ENCODE results near the gene LCLAT1. TPM values are rescaled to one million over a fixed set of nuclear protein-coding genes. Genes with fewer than 3 reads are reported as not detected.

The LCLAT1 gene
- total RNA-seq, 1 experiment from 2014 or later, result 36.0 TPM

DNA sequence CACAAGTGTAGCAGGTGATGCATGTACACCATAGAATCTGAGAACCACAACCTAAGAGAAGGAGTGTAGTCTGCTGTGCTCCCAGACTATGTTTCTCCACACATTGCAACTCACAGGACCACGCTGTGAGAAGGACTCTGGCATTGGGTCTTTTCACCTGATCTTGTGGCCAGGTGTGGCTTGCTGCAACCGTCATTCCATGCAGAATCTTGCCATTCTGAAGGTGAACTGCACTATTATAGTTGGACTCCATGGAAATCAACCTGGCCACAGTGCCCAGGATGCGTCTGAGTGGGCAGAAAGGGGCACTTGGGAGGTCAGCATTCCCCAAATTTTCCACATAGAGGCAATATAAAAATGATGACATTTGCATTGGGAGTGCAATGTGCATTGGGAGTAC is 237.9 kb downstream of the LCLAT1 start:
- no peaks in the 10 kb centered on the region for H3K4me1 ChIP-seq (ENCODE audit: control insufficient read depth, insufficient read depth, low read length)
- no peaks in the 10 kb centered on the region for H3K9me3 ChIP-seq (ENCODE audit: control insufficient read depth, insufficient read depth, low read depth, low read length)
- BruUV-seq (replicated peaks), result no TSS peak
- no peaks in the 10 kb centered on the region for H3K27me3 ChIP-seq (ENCODE audit: control insufficient read depth, insufficient read depth, low read length)
- no peak for TF ChIP-seq TCF7L2 (IDR thresholded peaks at IDR 0.05; ENCODE audit: low read depth, low read length)
- TF ChIP-seq POLR2AphosphoS5 (IDR thresholded peaks at IDR 0.05; ENCODE audit: low read depth, low read length), result no peak
- no peak for TF ChIP-seq REST (IDR thresholded peaks at IDR 0.05; ENCODE audit: insufficient read depth in 1 of 2, low read depth in 2 of 2, low read length in 1 of 2)
- TF ChIP-seq SIN3A (IDR thresholded peaks at IDR 0.05; ENCODE audit: borderline replicate concordance, insufficient read depth, low read depth, low read length), result no peak
- TF ChIP-seq CTCF (IDR thresholded peaks at IDR 0.05), result no peak
- no peaks in the 10 kb centered on the region for H3K36me3 ChIP-seq (ENCODE audit: control insufficient read depth, insufficient read depth, low read length)
- ATAC-seq, result no peak
- CTCF ChIA-PET, result no interaction called here
- intact Hi-C loops (cut with micrococcal nuclease; ENCODE audit: unreplicated experiment) (no loop called here), in situ Hi-C loops (cut with HindIII; ENCODE audit: low pct_unique_long_range_greater_than_20kb, low sequenced_read_pairs) (no loop called here)
- POLR2A ChIA-PET, result no interaction called here
- H3K27ac ChIP-seq (ENCODE audit: low read length), result no peak overlapping the region
- no peak for DNase-seq (ENCODE audit: low read depth, low spot score)
- H3K4me3 ChIP-seq (ENCODE audit: low read depth in 2 of 2, low read length in 2 of 2), result no peak overlapping the region

DNA sequence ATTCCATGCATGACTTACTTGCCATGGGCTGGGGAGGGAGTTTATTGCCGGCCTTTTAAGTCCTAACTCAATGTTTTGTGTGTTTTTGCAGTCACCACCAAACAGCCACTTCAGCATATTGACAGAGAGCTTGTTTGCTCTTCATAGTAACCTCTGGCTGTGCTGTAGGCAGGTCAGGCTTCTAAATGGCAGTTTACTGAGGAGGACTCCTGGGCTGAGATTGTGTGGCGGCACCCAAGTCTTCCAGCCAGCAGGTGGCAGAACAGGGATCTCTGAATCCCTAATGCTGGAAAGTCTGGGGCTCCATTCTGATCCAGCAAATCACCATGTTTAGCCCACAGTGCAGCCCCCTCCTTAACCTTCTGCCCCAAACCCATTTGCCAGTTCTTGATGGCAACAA is 239.0 kb downstream of the LCLAT1 start:
- no peak overlapping the region for H3K4me3 ChIP-seq (ENCODE audit: low read depth in 2 of 2, low read length in 2 of 2)
- intact Hi-C loops (cut with micrococcal nuclease; ENCODE audit: unreplicated experiment), result no loop called here
- in situ Hi-C loops (cut with HindIII; ENCODE audit: low pct_unique_long_range_greater_than_20kb, low sequenced_read_pairs), result no loop called here
- ChIA-PET CTCF (no interaction called here), POLR2A (no interaction called here)
- TF ChIP-seq REST (IDR thresholded peaks at IDR 0.05; ENCODE audit: insufficient read depth in 1 of 2, low read depth in 2 of 2, low read length in 1 of 2) (no peak), CTCF (IDR thresholded peaks at IDR 0.05) (peak; percentile 66)
- no peaks in the 10 kb centered on the region for H3K36me3 ChIP-seq (ENCODE audit: control insufficient read depth, insufficient read depth, low read length)
- peak; percentile 77 for ATAC-seq
- no peak for DNase-seq (ENCODE audit: low read depth, low spot score)
- no peaks in the 10 kb centered on the region for H3K9me3 ChIP-seq (ENCODE audit: control insufficient read depth, insufficient read depth, low read depth, low read length)
- no TSS peak for BruUV-seq (replicated peaks)
- H3K27ac ChIP-seq (ENCODE audit: low read length), result no peak overlapping the region
- H3K4me1 ChIP-seq (ENCODE audit: control insufficient read depth, insufficient read depth, low read length), result no peaks in the 10 kb centered on the region
- H3K27me3 ChIP-seq (ENCODE audit: control insufficient read depth, insufficient read depth, low read length), result no peaks in the 10 kb centered on the region
